HCT116 (cell line): ENCODE measurements around the gene MYH14. TPM values are rescaled to one million over a fixed set of nuclear protein-coding genes. Genes with fewer than 3 reads are reported as not detected.

Experiments
- ATAC-seq: fragments of 200-7000 bp; cut with Tn5 transposase; 2 replicates; pipeline ENCODE4 v1.9.1; 2020; ENCODE audit warnings: mild to moderate bottlenecking, moderate library complexity
- BruUV-seq: library from RNA; stranded (reverse); fragments of 400-500 nt; replicated peaks from 2 replicates; lab custom pipeline; 2021; lab: Mats Ljungman, UMichigan
- CTCF ChIA-PET: fragments of 300-600 bp; sonication (Branson Sonifier 250); formaldehyde crosslinking; loops from one replicate; lab custom pipeline; 2021; ENCODE audit warnings: antibody characterized with exemption; lab: Charles Lee
- POLR2A ChIA-PET: fragments of 300-600, 350-600 bp; sonication (Branson Sonifier 250); formaldehyde crosslinking; loops from one replicate; lab custom pipeline; 2021; ENCODE audit warnings: antibody characterized with exemption; lab: Charles Lee
- RAD21 ChIA-PET, 2 experiments: fragments of 300-600 bp; sonication (Branson Sonifier 250); formaldehyde crosslinking; loops; one replicate each; lab custom pipeline; 2023; ENCODE audit warnings: low total read pairs in 2 of 2; ENCODE audit not compliant: uncharacterized antibody in 2 of 2, unreplicated experiment in 2 of 2, low non-redundant PET in 1 of 2; lab: Charles Lee
- DNase-seq: peaks from one replicate; pipeline ENCODE4 v3.0.0-alpha.2; 2010; ENCODE audit warnings: low read depth, low spot score
- H2AFZ ChIP-seq: fragments of 200-600 bp; shearing (Covaris generic), sonication (generic); 2 replicates; pipeline ENCODE4 v1.6.1; 2017; ENCODE audit warnings: low read depth, mixed run types, mixed read lengths, antibody characterized with exemption, low read length; ENCODE audit not compliant: poor library complexity, severe bottlenecking
- H3K27ac ChIP-seq: 2 replicates; pipeline ENCODE4 v1.5.1; 2012; ENCODE audit warnings: low read depth, low read length
- H3K27me3 ChIP-seq: fragments of 200-600 bp; sonication (generic); 2 replicates; pipeline ENCODE4 v1.6.1; 2016; ENCODE audit warnings: mixed run types, low read length, mixed read lengths; ENCODE audit not compliant: insufficient read depth
- H3K36me3 ChIP-seq, 2 experiments: fragments of 200-500 bp in 1 of 2; fragments of 200-600 bp in 1 of 2; sonication (Bioruptor generic) in 1 of 2; sonication (generic) in 1 of 2; 2 replicates each; pipeline versions ENCODE4 v1.5.1 to v1.6.1; 2014 to 2016; ENCODE audit warnings: low read length in 2 of 2, inconsistent platforms in 1 of 2, mixed read lengths in 1 of 2, mixed run types in 1 of 2; ENCODE audit not compliant: insufficient read depth in 2 of 2, control insufficient read depth in 1 of 2
- H3K4me1 ChIP-seq, 2 experiments: fragments of 200-600 bp in 1 of 2; sonication (generic) in 1 of 2; 2 replicates each; pipeline versions ENCODE4 v1.5.1 to v1.6.1; 2012 to 2017; ENCODE audit warnings: low read length in 2 of 2, inconsistent platforms in 1 of 2, mild to moderate bottlenecking in 1 of 2, mixed read lengths in 1 of 2, mixed run types in 1 of 2, moderate library complexity in 1 of 2; ENCODE audit not compliant: insufficient read depth in 2 of 2, control insufficient read depth in 1 of 2
- H3K4me2 ChIP-seq: fragments of 200-600 bp; sonication (generic); 2 replicates; pipeline ENCODE4 v1.6.1; 2017; ENCODE audit warnings: mixed run types, low read length, mixed read lengths
- H3K4me3 ChIP-seq, 2 experiments: fragments of 200-600 bp in 1 of 2; sonication (generic) in 1 of 2; replicated peaks in 1 of 2; 2 replicates each; pipeline ENCODE4 v1.5.1; 2011 to 2016; ENCODE audit warnings: low read length in 2 of 2, control low read depth in 1 of 2, low read depth in 1 of 2, mild to moderate bottlenecking in 1 of 2, mixed read lengths in 1 of 2, mixed run types in 1 of 2
- H3K79me2 ChIP-seq: fragments of 200-600 bp; sonication (generic); 2 replicates; pipeline ENCODE4 v1.6.1; 2017; ENCODE audit warnings: mild to moderate bottlenecking, mixed run types, low read length, moderate library complexity, mixed read lengths; ENCODE audit not compliant: insufficient read depth
- H3K9ac ChIP-seq: fragments of 200-600 bp; sonication (generic); 2 replicates; pipeline ENCODE4 v1.6.1; 2016; ENCODE audit warnings: low read length, mixed read lengths
- H3K9me2 ChIP-seq: fragments of 200-600 bp; sonication (generic), shearing (Covaris generic); 2 replicates; pipeline ENCODE4 v1.6.1; 2017; ENCODE audit warnings: mixed run types, mild to moderate bottlenecking, moderate library complexity; ENCODE audit not compliant: insufficient read depth
- H3K9me3 ChIP-seq, 2 experiments: fragments of 200-500 bp in 1 of 2; fragments of 200-600 bp in 1 of 2; sonication (Bioruptor generic) in 1 of 2; sonication (generic) in 1 of 2; 2 replicates each; pipeline ENCODE4 v1.6.1; 2014 to 2017; ENCODE audit warnings: low read length in 2 of 2, mixed read lengths in 2 of 2, inconsistent platforms in 1 of 2, low read depth in 1 of 2, mild to moderate bottlenecking in 1 of 2, mixed run types in 1 of 2, moderate library complexity in 1 of 2; ENCODE audit not compliant: control insufficient read depth in 1 of 2, insufficient read depth in 1 of 2
- H4K20me1 ChIP-seq: fragments of 200-600 bp; sonication (generic), shearing (Covaris generic); 2 replicates; pipeline ENCODE4 v1.6.1; 2017; ENCODE audit warnings: mixed run types, mild to moderate bottlenecking, moderate library complexity; ENCODE audit not compliant: insufficient read depth
- EZH2phosphoT487 ChIP-seq: fragments of 200-600 bp; IDR thresholded peaks from 2 replicates; pipeline ENCODE4 v1.6.1; 2018; ENCODE audit warnings: antibody characterized with exemption, borderline replicate concordance
- JUND ChIP-seq: IDR thresholded peaks from 2 replicates; pipeline ENCODE4 v1.6.1; 2012
- POLR2A ChIP-seq: IDR thresholded peaks from 2 replicates; pipeline ENCODE4 v1.7.0; 2011; ENCODE audit warnings: borderline replicate concordance; ENCODE audit not compliant: insufficient read depth, insufficient read length; ENCODE audit errors: extremely low read depth
- POLR2AphosphoS5 ChIP-seq: IDR thresholded peaks from 2 replicates; pipeline ENCODE4 v1.6.1; 2011; ENCODE audit warnings: mild to moderate bottlenecking, low read depth, low read length, moderate library complexity
- SIN3A ChIP-seq: IDR thresholded peaks from 2 replicates; pipeline ENCODE4 v1.6.1; 2012; ENCODE audit warnings: low read depth
- SP1 ChIP-seq: IDR thresholded peaks from 2 replicates; pipeline ENCODE4 v1.6.1; 2012; ENCODE audit warnings: low read depth
- SRF ChIP-seq: IDR thresholded peaks from 2 replicates; pipeline ENCODE4 v1.6.1; 2012; ENCODE audit warnings: low read depth
- ZFX ChIP-seq: fragments of 450-650 bp; IDR thresholded peaks from 2 replicates; pipeline ENCODE4 v1.6.1; 2017
- ZNF274 ChIP-seq: fragments of 200-500 bp; sonication (Bioruptor generic); IDR thresholded peaks from 2 replicates; pipeline ENCODE4 v1.6.1; 2014; ENCODE audit warnings: mild to moderate bottlenecking, low read depth, low read length, inconsistent platforms
- intact Hi-C: fragments of 100-400 bp; cut with micrococcal nuclease; formaldehyde crosslinking; loops from 2 replicates; pipeline ENCODE4 v1.10.0; 2022
- total RNA-seq: library from RNA; stranded (reverse); gene quantifications from one replicate; pipeline ENCODE4 v1.2.1, GENCODE V29; 2021; ENCODE audit not compliant: unreplicated experiment
- TF ChIP-seq, protein P1 (sequence below), 3 experiments: fragments of 200-600 bp in 1 of 3; sonication (generic) in 1 of 3; IDR thresholded peaks in 2 of 3; conservative IDR thresholded peaks in 1 of 3; 2 replicates each; pipeline ENCODE4 v1.5.1; 2012 to 2017; ENCODE audit warnings: low read depth in 2 of 3, low read length in 2 of 3, antibody characterized with exemption in 1 of 3, borderline replicate concordance in 1 of 3, control low read depth in 1 of 3, mild to moderate bottlenecking in 1 of 3, mixed read lengths in 1 of 3, mixed run types in 1 of 3, moderate library complexity in 1 of 3; ENCODE audit not compliant: insufficient read depth in 1 of 3
- TF ChIP-seq, protein P2 (sequence below): IDR thresholded peaks from 2 replicates; pipeline ENCODE4 v1.6.1; 2012

Gene MYH14
- total RNA-seq, 1 experiment from 2014 or later = 60.1 TPM

DNA sequence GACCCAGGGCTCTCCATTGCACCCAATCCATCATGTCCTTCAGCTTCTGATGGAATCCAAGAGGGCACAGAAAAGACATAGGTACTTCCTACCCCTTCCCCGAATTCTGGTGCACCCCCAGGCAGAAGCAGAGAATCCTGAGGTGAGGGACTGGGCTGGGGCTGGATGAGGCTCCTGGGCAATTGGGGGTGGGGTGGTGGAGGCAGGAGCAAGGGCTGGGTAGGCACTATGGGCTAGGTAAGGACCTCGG lies 128.5 kb downstream of the MYH14 start:
- ChIA-PET RAD21 (no interaction called here), POLR2A (no interaction called here)
- H3K79me2 ChIP-seq = peaks cover 3% of the 10 kb centered on the region; the same call in 1 of the 2 replicates
- intact Hi-C loops = no loop called here
- no peak overlapping the region for H2AFZ ChIP-seq
- BruUV-seq = no TSS peak
- H3K4me3 ChIP-seq = no peak overlapping the region
- no peaks in the 10 kb centered on the region for H3K27me3 ChIP-seq
- H3K27ac ChIP-seq = no peak overlapping the region
- H3K9ac ChIP-seq = no peak overlapping the region
- no peaks in the 10 kb centered on the region for H3K9me3 ChIP-seq
- DNase-seq = no peak
- peaks cover 30 to 65% of the 10 kb centered on the region in 2 experiments for H3K4me1 ChIP-seq
- H4K20me1 ChIP-seq = no peaks in the 10 kb centered on the region
- H3K9me2 ChIP-seq = no peaks in the 10 kb centered on the region
- no peak for TF ChIP-seq EZH2phosphoT487
- TF ChIP-seq, protein P1, sequence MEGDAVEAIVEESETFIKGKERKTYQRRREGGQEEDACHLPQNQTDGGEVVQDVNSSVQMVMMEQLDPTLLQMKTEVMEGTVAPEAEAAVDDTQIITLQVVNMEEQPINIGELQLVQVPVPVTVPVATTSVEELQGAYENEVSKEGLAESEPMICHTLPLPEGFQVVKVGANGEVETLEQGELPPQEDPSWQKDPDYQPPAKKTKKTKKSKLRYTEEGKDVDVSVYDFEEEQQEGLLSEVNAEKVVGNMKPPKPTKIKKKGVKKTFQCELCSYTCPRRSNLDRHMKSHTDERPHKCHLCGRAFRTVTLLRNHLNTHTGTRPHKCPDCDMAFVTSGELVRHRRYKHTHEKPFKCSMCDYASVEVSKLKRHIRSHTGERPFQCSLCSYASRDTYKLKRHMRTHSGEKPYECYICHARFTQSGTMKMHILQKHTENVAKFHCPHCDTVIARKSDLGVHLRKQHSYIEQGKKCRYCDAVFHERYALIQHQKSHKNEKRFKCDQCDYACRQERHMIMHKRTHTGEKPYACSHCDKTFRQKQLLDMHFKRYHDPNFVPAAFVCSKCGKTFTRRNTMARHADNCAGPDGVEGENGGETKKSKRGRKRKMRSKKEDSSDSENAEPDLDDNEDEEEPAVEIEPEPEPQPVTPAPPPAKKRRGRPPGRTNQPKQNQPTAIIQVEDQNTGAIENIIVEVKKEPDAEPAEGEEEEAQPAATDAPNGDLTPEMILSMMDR (IDR thresholded peaks at IDR 0.05 in 2 of 3, conservative IDR thresholded peaks at IDR 0.05 in 1 of 3; ENCODE audit: borderline replicate concordance in 1 of 3, insufficient read depth in 1 of 3, low read depth in 2 of 3, low read length in 2 of 3) = no peak
- no peak for TF ChIP-seq SIN3A
- no peak for TF ChIP-seq ZFX
- TF ChIP-seq POLR2AphosphoS5 = no peak
- TF ChIP-seq POLR2A = no peak
- TF ChIP-seq, protein P2, sequence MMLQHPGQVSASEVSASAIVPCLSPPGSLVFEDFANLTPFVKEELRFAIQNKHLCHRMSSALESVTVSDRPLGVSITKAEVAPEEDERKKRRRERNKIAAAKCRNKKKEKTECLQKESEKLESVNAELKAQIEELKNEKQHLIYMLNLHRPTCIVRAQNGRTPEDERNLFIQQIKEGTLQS = no peak
- no peak for TF ChIP-seq SRF
- TF ChIP-seq SP1 = no peak
- TF ChIP-seq ZNF274 = no peak
- no peak for TF ChIP-seq JUND
- TF ChIP-seq, all 23 proteins: peak for 0
- CTCF ChIA-PET = no interaction called here
- peak overlapping the region; percentile 86 for H3K4me2 ChIP-seq
- no peak for ATAC-seq
- H3K36me3 ChIP-seq = no peaks in the 10 kb centered on the region
